ENCODE measurements around the gene TUT1. TPM values are rescaled to one million over a fixed set of nuclear protein-coding genes. Genes with fewer than 3 reads are reported as not detected.

Gene TUT1
- total and polyA plus RNA-seq, 4 donors, result 5.6 to 15.8 (median 13.7) TPM

DNA sequence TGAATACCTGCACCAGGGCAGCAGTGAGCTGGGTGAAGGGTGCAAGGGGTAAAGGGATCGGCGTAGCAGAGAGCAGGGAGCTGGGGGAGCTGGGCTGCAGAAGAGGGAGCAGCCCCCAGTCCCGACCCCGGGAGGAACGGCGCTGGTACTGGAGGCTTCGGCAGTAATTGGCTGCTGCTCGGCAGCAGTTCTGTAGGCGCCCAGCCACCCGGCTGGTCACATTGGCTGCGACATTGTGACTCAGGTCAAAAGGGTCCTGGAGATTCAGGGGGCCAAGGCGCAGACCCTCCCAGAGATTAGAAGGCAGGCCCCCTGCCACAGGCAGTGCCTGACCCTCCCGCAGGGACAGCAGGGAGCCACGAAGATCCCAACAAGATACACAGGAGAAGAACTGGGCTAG is 15.5 kb downstream of the TUT1 start:
- Histone ChIP-seq H3K27ac (ENCODE audit: low read depth in 1 of 2, low read length in 2 of 2) (peak overlapping the region; percentile 95 to 96), H3K27me3 (ENCODE audit: control insufficient read depth in 4 of 4, insufficient read depth in 4 of 4, low read length in 3 of 4) (no peaks in the 10 kb centered on the region), H3K36me3 (ENCODE audit: control insufficient read depth in 4 of 4, insufficient read depth in 3 of 4, low read depth in 1 of 4, low read length in 3 of 4) (peaks cover 4 to 38% (median 24%) of the 10 kb centered on the region in 4 donors), H3K4me1 (ENCODE audit: control insufficient read depth in 4 of 4, insufficient read depth in 4 of 4, low read length in 3 of 4) (peaks cover 6 to 33% (median 24%) of the 10 kb centered on the region in 4 donors), H3K4me3 (ENCODE audit: low read depth in 1 of 3, low read length in 3 of 3) (no peak overlapping the region), H3K9ac (ENCODE audit: low read depth in 1 of 2, low read length in 2 of 2) (no peak overlapping the region), H3K9me3 (ENCODE audit: control insufficient read depth in 4 of 4, low read length in 3 of 4) (no peaks in the 10 kb centered on the region)
- whole genome bisulfite sequencing, result 78% methylated on average over 14 of the region's 14 CpGs
- TF ChIP-seq GABPA (IDR thresholded peaks at IDR 0.05 in 1 of 2, conservative IDR thresholded peaks at IDR 0.05 in 1 of 2) (no peak), EGR1 (IDR thresholded peaks at IDR 0.05; ENCODE audit: low read depth in 2 of 2) (no peak), JUND (IDR thresholded peaks at IDR 0.05) (no peak), FOXA2 (IDR thresholded peaks at IDR 0.05) (no peak), RAD21 (IDR thresholded peaks at IDR 0.05) (no peak), TAF1 (conservative IDR thresholded peaks at IDR 0.05) (no peak), HNF4G (IDR thresholded peaks at IDR 0.05) (no peak), NR2F2 (IDR thresholded peaks at IDR 0.05) (no peak), RXRA (IDR thresholded peaks at IDR 0.05) (no peak), YY1 (IDR thresholded peaks at IDR 0.05) (no peak), FOXA1 (IDR thresholded peaks at IDR 0.05) (no peak), SP1 (IDR thresholded peaks at IDR 0.05) (no peak), HNF4A (conservative IDR thresholded peaks at IDR 0.05) (no peak)
- TF ChIP-seq, protein P1, sequence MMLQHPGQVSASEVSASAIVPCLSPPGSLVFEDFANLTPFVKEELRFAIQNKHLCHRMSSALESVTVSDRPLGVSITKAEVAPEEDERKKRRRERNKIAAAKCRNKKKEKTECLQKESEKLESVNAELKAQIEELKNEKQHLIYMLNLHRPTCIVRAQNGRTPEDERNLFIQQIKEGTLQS (IDR thresholded peaks at IDR 0.05), result no peak
- TF ChIP-seq, protein P2, sequence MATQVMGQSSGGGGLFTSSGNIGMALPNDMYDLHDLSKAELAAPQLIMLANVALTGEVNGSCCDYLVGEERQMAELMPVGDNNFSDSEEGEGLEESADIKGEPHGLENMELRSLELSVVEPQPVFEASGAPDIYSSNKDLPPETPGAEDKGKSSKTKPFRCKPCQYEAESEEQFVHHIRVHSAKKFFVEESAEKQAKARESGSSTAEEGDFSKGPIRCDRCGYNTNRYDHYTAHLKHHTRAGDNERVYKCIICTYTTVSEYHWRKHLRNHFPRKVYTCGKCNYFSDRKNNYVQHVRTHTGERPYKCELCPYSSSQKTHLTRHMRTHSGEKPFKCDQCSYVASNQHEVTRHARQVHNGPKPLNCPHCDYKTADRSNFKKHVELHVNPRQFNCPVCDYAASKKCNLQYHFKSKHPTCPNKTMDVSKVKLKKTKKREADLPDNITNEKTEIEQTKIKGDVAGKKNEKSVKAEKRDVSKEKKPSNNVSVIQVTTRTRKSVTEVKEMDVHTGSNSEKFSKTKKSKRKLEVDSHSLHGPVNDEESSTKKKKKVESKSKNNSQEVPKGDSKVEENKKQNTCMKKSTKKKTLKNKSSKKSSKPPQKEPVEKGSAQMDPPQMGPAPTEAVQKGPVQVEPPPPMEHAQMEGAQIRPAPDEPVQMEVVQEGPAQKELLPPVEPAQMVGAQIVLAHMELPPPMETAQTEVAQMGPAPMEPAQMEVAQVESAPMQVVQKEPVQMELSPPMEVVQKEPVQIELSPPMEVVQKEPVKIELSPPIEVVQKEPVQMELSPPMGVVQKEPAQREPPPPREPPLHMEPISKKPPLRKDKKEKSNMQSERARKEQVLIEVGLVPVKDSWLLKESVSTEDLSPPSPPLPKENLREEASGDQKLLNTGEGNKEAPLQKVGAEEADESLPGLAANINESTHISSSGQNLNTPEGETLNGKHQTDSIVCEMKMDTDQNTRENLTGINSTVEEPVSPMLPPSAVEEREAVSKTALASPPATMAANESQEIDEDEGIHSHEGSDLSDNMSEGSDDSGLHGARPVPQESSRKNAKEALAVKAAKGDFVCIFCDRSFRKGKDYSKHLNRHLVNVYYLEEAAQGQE (IDR thresholded peaks at IDR 0.05), result no peak
- TF ChIP-seq, protein P3, sequence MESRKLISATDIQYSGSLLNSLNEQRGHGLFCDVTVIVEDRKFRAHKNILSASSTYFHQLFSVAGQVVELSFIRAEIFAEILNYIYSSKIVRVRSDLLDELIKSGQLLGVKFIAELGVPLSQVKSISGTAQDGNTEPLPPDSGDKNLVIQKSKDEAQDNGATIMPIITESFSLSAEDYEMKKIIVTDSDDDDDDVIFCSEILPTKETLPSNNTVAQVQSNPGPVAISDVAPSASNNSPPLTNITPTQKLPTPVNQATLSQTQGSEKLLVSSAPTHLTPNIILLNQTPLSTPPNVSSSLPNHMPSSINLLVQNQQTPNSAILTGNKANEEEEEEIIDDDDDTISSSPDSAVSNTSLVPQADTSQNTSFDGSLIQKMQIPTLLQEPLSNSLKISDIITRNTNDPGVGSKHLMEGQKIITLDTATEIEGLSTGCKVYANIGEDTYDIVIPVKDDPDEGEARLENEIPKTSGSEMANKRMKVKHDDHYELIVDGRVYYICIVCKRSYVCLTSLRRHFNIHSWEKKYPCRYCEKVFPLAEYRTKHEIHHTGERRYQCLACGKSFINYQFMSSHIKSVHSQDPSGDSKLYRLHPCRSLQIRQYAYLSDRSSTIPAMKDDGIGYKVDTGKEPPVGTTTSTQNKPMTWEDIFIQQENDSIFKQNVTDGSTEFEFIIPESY (IDR thresholded peaks at IDR 0.05), result no peak
- TF ChIP-seq, protein P4, sequence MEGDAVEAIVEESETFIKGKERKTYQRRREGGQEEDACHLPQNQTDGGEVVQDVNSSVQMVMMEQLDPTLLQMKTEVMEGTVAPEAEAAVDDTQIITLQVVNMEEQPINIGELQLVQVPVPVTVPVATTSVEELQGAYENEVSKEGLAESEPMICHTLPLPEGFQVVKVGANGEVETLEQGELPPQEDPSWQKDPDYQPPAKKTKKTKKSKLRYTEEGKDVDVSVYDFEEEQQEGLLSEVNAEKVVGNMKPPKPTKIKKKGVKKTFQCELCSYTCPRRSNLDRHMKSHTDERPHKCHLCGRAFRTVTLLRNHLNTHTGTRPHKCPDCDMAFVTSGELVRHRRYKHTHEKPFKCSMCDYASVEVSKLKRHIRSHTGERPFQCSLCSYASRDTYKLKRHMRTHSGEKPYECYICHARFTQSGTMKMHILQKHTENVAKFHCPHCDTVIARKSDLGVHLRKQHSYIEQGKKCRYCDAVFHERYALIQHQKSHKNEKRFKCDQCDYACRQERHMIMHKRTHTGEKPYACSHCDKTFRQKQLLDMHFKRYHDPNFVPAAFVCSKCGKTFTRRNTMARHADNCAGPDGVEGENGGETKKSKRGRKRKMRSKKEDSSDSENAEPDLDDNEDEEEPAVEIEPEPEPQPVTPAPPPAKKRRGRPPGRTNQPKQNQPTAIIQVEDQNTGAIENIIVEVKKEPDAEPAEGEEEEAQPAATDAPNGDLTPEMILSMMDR (IDR thresholded peaks at IDR 0.05; ENCODE audit: low read depth, low read length, missing input control), result no peak
- TF ChIP-seq, protein P5, sequence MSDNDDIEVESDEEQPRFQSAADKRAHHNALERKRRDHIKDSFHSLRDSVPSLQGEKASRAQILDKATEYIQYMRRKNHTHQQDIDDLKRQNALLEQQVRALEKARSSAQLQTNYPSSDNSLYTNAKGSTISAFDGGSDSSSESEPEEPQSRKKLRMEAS (IDR thresholded peaks at IDR 0.05), result no peak
- no peak for DNase-seq (ENCODE audit: low spot score)

Measured in liver (tissue), 9 donors.